HFF-Myc (cell line): ENCODE data around the gene UBAC2.

Experiments
- DNase-seq: peaks from one replicate; pipeline ENCODE4 v3.0.0-alpha.2; 2011; ENCODE audit warnings: low read depth; ENCODE audit errors: extremely low read depth
- H3K4me3 ChIP-seq: replicated peaks from 2 replicates; pipeline ENCODE4 v1.5.1; 2011; ENCODE audit warnings: low read depth, mild to moderate bottlenecking, control low read depth, low read length
- TF ChIP-seq, protein P1 (sequence below): IDR thresholded peaks from 2 replicates; pipeline ENCODE4 v1.5.1; 2012; ENCODE audit warnings: mild to moderate bottlenecking, low read depth, low read length, control low read depth; ENCODE audit errors: missing control alignments

Gene UBAC2

DNA sequence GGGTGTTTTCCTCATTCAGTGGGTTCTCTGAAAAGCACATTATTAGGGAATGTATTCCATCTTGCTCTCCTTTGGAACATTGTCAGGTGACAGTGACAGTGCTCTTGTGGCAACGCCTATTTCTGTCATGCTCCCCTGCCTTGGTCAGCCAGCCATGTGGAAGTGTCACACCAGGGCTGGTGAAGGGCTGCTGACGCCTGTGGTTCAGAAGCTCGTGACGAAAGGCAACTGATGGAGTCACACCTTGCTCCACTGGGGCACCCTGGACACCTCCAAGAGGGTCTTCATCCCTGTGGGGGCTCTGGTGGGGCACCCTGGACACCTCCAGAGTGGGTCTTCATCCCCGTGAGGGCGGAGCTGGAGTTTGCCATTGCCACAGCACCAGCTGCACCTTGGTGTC, 175.5 kb downstream of the UBAC2 start:
- no peak overlapping the region for H3K4me3 ChIP-seq
- no peak for DNase-seq
- TF ChIP-seq, protein P1, sequence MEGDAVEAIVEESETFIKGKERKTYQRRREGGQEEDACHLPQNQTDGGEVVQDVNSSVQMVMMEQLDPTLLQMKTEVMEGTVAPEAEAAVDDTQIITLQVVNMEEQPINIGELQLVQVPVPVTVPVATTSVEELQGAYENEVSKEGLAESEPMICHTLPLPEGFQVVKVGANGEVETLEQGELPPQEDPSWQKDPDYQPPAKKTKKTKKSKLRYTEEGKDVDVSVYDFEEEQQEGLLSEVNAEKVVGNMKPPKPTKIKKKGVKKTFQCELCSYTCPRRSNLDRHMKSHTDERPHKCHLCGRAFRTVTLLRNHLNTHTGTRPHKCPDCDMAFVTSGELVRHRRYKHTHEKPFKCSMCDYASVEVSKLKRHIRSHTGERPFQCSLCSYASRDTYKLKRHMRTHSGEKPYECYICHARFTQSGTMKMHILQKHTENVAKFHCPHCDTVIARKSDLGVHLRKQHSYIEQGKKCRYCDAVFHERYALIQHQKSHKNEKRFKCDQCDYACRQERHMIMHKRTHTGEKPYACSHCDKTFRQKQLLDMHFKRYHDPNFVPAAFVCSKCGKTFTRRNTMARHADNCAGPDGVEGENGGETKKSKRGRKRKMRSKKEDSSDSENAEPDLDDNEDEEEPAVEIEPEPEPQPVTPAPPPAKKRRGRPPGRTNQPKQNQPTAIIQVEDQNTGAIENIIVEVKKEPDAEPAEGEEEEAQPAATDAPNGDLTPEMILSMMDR, result no peak

DNA sequence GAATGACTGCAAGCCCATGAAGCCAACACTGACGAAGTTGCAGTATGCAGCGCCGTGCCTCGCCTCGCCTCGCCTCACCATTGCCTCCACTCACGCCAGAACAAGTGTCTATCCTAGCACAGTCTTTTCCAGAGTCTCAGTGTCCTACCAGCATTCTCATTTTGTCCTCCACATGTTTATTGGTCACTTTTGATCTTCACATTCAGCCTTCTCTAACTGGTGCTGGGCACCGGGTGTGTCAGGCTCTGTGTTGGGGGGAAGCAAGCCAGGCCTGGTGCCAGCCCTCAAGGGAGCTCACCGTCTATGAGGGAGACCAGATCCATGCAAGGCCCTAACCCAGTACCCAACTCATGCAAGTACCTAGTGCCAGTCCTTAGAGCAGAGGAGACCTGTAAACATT, 176.3 kb downstream of the UBAC2 start:
- H3K4me3 ChIP-seq, result no peak overlapping the region
- TF ChIP-seq, protein P1, result no peak
- DNase-seq, result no peak

DNA sequence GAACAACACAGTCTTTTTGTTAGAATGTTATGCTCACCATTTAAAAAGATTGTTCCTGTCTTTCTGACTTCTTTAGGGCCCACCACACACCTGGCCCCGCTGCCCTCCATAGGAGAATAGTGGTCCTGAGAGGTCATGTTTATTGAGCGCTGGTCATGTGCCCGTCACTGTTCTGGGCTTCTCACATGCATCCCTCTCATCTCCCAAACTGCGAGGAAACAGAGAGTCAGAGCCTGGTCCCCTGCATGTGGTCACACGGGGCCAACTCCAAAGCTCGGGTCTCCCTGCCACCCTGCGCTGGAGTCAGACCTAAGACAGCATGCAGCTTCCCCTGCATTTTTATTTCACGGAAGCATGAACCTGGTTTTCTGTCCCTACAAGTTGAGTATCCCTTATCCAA, 177.0 kb downstream of the UBAC2 start:
- TF ChIP-seq, protein P1, result no peak
- no peak for DNase-seq

DNA sequence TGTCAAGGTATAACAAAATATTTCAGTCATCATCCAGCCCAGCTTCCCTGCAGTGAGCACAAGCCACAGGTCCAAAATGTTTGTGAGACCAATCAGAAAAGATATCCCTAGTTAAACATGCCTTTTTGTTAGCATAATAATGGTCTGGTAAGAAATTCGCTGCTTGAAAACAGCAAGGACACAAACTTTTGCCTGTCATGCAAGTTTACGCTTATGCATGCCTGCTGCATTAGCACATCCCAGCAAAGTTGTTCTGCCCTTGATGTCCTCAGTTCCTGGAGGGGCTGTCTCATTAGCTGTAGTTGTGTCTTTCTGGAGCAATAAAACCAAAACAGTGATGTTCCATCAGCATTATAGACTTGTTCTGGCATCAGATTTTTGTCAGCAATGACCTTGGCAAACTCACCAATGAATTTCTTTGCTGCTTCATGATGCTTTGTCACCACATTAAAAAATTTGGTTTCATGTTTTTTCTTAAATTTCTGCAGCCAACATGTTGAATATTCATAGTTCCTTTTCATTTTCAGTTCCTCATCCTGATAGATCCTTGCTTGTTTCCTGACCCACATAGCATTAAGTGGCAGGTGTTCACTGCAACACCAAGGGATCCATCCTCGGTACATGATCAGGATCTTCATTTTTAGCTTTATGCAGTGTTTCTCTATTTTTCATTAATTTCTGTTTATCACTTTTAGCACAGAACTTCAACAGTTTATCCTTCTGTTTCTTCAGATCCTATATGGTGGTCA, 178.5 kb downstream of the UBAC2 start:
- H3K4me3 ChIP-seq, result no peak overlapping the region
- TF ChIP-seq, protein P1, result no peak
- no peak for DNase-seq

More for the DNA sequence above, 177.0 kb downstream of the UBAC2 start:
- no peak overlapping the region for H3K4me3 ChIP-seq

DNA sequence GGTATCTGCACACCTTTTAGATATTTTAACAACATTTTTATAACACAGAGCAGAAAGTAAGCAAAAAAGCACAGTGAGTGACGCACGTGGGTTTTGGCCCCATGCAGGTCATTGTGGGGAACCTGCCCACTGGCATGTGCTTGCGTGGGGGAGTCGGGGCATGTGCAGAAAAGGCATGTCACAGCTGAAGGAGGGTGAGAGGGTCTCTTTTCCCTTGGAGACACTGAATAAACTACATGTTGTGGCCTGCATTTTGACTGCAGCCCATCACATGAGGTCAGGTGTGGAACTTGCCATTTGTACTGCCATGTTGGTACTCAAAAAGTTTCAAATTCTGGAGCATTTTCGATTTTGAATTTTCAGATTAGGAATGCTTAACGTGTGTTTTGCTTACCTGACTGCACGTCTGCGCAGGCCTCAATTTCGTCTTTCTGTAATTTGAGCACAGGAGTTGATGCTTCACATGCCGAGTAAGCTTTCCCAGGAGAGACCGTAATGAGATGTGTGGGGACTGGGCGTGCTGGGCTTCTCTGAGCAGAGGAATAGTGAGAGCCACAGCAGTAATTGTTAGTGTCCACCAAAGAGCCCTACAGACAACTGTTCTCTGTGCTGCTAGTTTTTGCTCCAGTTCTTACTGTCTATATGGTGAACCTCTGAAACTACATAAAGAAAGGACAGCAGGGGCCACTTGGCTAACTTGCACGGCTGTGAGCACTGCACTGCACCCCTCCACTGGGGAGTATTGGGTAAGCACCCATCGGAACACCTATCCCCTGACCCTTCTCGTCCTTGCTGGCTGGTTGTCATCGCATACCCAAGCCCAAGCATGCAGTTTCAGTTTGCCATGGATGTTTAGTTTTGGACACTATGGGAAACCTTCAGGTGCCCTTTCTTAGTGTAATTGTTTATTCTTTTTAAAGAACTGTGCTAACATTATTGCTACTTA, 179.5 kb downstream of the UBAC2 start:
- TF ChIP-seq, protein P1, result no peak
- DNase-seq, result no peak
- H3K4me3 ChIP-seq, result no peak overlapping the region

DNA sequence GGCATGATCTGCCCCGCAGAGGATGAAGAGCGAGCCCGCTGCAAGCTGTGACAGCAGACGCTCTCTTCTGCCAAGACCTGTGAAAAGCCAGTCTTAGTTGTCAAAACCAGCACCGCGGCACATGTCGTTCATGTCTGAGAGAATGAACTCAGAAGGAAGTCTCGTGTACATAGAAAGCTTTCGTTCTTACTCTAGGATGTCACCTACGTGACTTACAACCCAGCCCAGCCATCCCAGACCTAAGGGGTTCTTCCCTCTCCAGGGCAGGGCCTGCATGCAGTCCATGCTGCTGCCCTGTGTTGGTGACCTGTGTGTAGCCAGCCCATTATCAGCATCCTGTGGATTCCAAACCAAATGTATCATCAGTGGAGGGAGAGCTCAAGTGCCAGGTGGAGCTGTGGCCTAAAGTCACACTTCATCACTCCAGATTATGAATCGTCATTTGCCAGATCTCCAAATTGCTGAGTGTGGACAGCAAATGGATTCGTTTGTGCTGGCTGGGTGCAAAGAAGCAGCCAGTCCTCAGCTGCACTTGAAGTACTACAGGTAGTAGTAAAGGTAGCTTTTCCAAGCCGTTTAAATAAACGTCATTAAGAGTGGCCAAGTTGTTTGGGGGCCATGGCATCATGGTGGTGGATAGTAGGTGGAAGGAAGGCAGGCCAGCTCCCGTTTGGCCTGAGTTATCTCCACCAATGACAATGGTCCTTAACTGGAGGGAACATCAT, 180.4 kb downstream of the UBAC2 start:
- TF ChIP-seq, protein P1, result no peak
- DNase-seq, result no peak
- H3K4me3 ChIP-seq, result no peak overlapping the region
